OCI-LY3 (cell line): ENCODE measurements around the gene C22orf39.

ENCODE experiments used
- CTCF ChIP-seq: fragments of 200-600, 300-600 bp; sonication (generic); IDR thresholded peaks from 2 replicates; pipeline ENCODE4 v1.5.1; 2014; ENCODE audit warnings: antibody characterized with exemption, low read length, low read depth
- EZH2phosphoT487 ChIP-seq: fragments of 200-600 bp; shearing (Covaris generic); IDR thresholded peaks from 2 replicates; pipeline ENCODE4 v1.6.1; 2018; ENCODE audit warnings: antibody characterized with exemption, mixed run types, low read depth

GRCh38 chr22:19470010-19470409 is 22.5 kb upstream of the C22orf39 start:
- TF ChIP-seq CTCF (no peak), EZH2phosphoT487 (no peak)
